H1 (cell line): ENCODE data around the gene SEMA3B. TPM values are rescaled to one million over a fixed set of nuclear protein-coding genes. Genes with fewer than 3 reads are reported as not detected.

Source experiments
- CTBP2 ChIP-seq: IDR thresholded peaks from 2 replicates; pipeline ENCODE4 v1.7.0; 2011; ENCODE audit warnings: borderline replicate concordance, mild to moderate bottlenecking, moderate library complexity, mixed read lengths, low read length; ENCODE audit not compliant: insufficient read depth, insufficient read length
- JUND ChIP-seq: IDR thresholded peaks from 2 replicates; pipeline ENCODE4 v1.6.1; 2011; ENCODE audit warnings: mild to moderate bottlenecking, improper control_type of control experiment, low read length
- SIRT6 ChIP-seq: IDR thresholded peaks from one replicate; pipeline ENCODE4 v1.7.1; 2012; ENCODE audit warnings: low read length, inconsistent platforms
- TBP ChIP-seq: IDR thresholded peaks from 2 replicates; pipeline ENCODE4 v1.6.1; 2011; ENCODE audit warnings: low read depth, low read length, improper control_type of control experiment
- polyA plus RNA-seq, 7 experiments: library from polyadenylated mRNA; depleted of rRNA in 3 of 7; stranded (reverse) in 5 of 7; unstranded in 2 of 7; fragments of >200 nt in 5 of 7; fragments of 200-250 nt in 2 of 7; gene quantifications; 1 replicate in 5 of 7; 2 replicates in 1 of 7; 4 replicates in 1 of 7; pipeline versions ENCODE4 v1.2.1 to v1.2.3, GENCODE V29; 2011 to 2013; ENCODE audit warnings: missing spikeins in 2 of 7, mixed read lengths in 2 of 7
- total RNA-seq: library from RNA; stranded (reverse); fragmentation: NEBNext Ultra II Directional; extraction: Animal tissue kit (Norgen Biotek cat#: 25700); gene quantifications from 2 replicates; pipeline ENCODE4 v1.2.1, GENCODE V29; 2021
- TF ChIP-seq, protein P1 (sequence below): fragments of 300-600 bp; sonication (generic); IDR thresholded peaks from 2 replicates; pipeline ENCODE4 v1.7.1; 2012; ENCODE audit warnings: low read length, moderate library complexity, mild to moderate bottlenecking, inconsistent platforms; ENCODE audit not compliant: insufficient replicate concordance
- TF ChIP-seq, protein P2 (sequence below), 3 experiments: IDR thresholded peaks; 1 replicate in 2 of 3; 2 replicates in 1 of 3; pipeline versions ENCODE4 v1.5.1 to v1.6.1; 2011; ENCODE audit warnings: low read length in 3 of 3, mild to moderate bottlenecking in 3 of 3, inconsistent platforms in 2 of 3, low read depth in 1 of 3, moderate library complexity in 1 of 3; ENCODE audit not compliant: insufficient read depth in 1 of 3; ENCODE audit errors: control extremely low read depth in 1 of 3

SEMA3B gene
- total and polyA plus RNA-seq, 2 of the 8 experiments (the other 6 are each of a cell fraction or from before 2014, with no cell fraction given) = 3.0 to 4.7 TPM

DNA sequence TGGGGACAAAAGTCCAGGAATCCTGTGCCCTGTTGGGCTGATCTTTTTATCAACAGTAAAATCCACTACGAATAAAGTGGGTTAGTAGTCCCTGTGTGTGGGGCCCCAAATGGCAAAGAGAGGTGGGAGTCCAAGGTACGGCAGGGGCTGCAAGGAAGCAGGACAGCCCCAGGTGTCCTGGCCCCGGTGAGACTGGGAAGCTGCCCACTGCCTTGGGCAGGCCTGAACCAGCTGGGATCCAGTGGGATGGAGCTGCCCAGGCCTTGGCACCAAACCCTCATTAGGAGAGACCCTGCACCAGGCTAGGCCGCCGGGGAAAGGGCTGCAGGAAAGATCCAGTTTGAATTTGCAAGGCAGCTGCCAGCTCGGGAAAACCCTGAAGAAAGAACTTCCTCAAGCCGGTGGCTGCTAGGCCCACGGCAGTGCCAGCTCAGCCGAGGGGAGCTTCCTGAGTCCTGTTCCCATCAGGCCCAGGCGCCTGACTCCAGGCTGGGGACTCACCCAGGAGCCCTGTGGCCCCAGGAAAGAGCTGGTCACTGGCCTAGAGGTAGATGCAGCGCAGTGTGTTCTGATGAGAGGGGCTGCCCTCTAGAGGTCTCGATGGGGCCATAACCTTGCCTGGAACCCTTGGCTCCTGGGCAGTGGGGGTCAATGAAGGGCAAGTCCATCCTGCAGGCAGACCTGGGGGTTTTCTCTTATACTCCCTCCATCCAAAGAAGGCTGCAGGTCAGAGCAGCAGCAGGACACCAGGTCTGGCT lies 47.4 kb upstream of the SEMA3B start (continued):
- TF ChIP-seq, protein P1, sequence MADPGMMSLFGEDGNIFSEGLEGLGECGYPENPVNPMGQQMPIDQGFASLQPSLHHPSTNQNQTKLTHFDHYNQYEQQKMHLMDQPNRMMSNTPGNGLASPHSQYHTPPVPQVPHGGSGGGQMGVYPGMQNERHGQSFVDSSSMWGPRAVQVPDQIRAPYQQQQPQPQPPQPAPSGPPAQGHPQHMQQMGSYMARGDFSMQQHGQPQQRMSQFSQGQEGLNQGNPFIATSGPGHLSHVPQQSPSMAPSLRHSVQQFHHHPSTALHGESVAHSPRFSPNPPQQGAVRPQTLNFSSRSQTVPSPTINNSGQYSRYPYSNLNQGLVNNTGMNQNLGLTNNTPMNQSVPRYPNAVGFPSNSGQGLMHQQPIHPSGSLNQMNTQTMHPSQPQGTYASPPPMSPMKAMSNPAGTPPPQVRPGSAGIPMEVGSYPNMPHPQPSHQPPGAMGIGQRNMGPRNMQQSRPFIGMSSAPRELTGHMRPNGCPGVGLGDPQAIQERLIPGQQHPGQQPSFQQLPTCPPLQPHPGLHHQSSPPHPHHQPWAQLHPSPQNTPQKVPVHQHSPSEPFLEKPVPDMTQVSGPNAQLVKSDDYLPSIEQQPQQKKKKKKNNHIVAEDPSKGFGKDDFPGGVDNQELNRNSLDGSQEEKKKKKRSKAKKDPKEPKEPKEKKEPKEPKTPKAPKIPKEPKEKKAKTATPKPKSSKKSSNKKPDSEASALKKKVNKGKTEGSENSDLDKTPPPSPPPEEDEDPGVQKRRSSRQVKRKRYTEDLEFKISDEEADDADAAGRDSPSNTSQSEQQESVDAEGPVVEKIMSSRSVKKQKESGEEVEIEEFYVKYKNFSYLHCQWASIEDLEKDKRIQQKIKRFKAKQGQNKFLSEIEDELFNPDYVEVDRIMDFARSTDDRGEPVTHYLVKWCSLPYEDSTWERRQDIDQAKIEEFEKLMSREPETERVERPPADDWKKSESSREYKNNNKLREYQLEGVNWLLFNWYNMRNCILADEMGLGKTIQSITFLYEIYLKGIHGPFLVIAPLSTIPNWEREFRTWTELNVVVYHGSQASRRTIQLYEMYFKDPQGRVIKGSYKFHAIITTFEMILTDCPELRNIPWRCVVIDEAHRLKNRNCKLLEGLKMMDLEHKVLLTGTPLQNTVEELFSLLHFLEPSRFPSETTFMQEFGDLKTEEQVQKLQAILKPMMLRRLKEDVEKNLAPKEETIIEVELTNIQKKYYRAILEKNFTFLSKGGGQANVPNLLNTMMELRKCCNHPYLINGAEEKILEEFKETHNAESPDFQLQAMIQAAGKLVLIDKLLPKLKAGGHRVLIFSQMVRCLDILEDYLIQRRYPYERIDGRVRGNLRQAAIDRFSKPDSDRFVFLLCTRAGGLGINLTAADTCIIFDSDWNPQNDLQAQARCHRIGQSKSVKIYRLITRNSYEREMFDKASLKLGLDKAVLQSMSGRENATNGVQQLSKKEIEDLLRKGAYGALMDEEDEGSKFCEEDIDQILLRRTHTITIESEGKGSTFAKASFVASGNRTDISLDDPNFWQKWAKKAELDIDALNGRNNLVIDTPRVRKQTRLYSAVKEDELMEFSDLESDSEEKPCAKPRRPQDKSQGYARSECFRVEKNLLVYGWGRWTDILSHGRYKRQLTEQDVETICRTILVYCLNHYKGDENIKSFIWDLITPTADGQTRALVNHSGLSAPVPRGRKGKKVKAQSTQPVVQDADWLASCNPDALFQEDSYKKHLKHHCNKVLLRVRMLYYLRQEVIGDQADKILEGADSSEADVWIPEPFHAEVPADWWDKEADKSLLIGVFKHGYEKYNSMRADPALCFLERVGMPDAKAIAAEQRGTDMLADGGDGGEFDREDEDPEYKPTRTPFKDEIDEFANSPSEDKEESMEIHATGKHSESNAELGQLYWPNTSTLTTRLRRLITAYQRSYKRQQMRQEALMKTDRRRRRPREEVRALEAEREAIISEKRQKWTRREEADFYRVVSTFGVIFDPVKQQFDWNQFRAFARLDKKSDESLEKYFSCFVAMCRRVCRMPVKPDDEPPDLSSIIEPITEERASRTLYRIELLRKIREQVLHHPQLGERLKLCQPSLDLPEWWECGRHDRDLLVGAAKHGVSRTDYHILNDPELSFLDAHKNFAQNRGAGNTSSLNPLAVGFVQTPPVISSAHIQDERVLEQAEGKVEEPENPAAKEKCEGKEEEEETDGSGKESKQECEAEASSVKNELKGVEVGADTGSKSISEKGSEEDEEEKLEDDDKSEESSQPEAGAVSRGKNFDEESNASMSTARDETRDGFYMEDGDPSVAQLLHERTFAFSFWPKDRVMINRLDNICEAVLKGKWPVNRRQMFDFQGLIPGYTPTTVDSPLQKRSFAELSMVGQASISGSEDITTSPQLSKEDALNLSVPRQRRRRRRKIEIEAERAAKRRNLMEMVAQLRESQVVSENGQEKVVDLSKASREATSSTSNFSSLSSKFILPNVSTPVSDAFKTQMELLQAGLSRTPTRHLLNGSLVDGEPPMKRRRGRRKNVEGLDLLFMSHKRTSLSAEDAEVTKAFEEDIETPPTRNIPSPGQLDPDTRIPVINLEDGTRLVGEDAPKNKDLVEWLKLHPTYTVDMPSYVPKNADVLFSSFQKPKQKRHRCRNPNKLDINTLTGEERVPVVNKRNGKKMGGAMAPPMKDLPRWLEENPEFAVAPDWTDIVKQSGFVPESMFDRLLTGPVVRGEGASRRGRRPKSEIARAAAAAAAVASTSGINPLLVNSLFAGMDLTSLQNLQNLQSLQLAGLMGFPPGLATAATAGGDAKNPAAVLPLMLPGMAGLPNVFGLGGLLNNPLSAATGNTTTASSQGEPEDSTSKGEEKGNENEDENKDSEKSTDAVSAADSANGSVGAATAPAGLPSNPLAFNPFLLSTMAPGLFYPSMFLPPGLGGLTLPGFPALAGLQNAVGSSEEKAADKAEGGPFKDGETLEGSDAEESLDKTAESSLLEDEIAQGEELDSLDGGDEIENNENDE = no peak
- TF ChIP-seq, protein P2, sequence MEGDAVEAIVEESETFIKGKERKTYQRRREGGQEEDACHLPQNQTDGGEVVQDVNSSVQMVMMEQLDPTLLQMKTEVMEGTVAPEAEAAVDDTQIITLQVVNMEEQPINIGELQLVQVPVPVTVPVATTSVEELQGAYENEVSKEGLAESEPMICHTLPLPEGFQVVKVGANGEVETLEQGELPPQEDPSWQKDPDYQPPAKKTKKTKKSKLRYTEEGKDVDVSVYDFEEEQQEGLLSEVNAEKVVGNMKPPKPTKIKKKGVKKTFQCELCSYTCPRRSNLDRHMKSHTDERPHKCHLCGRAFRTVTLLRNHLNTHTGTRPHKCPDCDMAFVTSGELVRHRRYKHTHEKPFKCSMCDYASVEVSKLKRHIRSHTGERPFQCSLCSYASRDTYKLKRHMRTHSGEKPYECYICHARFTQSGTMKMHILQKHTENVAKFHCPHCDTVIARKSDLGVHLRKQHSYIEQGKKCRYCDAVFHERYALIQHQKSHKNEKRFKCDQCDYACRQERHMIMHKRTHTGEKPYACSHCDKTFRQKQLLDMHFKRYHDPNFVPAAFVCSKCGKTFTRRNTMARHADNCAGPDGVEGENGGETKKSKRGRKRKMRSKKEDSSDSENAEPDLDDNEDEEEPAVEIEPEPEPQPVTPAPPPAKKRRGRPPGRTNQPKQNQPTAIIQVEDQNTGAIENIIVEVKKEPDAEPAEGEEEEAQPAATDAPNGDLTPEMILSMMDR (IDR thresholded peaks at IDR 0.05; ENCODE audit: control extremely low read depth in 1 of 3, insufficient read depth in 1 of 3, low read depth in 1 of 3, low read length in 3 of 3) = peak in 2 of 3 experiments; percentile 77 to 91; a peak in 3 of 4 replicates
- TF ChIP-seq JUND = no peak
- TF ChIP-seq SIRT6 = no peak
- no peak for TF ChIP-seq CTBP2
- TF ChIP-seq TBP = 0 out of 2 replicates have a peak, but pooled peaks have one; percentile 20
